Neural cell (in vitro differentiated cells): ENCODE data around the gene CDR2L. TPM values are rescaled to one million over a fixed set of nuclear protein-coding genes. Genes with fewer than 3 reads are reported as not detected.

Source experiments
- H2AFZ ChIP-seq: fragments of 200-600, 300-800 bp; sonication (generic), shearing (Covaris generic); 2 replicates; pipeline ENCODE4 v1.6.0; 2014; ENCODE audit warnings: low read depth, mild to moderate bottlenecking, antibody characterized with exemption, low read length, moderate library complexity
- H3F3A ChIP-seq: fragments of 200-600 bp; shearing (Covaris generic); 2 replicates; pipeline ENCODE4 v1.6.1; 2016; ENCODE audit warnings: mild to moderate bottlenecking, moderate library complexity, mixed read lengths, antibody characterized with exemption, low read length; ENCODE audit not compliant: insufficient read depth, poor library complexity, severe bottlenecking
- H3K27ac ChIP-seq: fragments of 200-600, 300-800 bp; sonication (generic), shearing (Covaris generic); 2 replicates; pipeline ENCODE4 v1.5.1; 2014; ENCODE audit warnings: mild to moderate bottlenecking, low read length, moderate library complexity
- H3K27me3 ChIP-seq: fragments of 300-800, 200-600 bp; sonication (generic), shearing (Covaris generic); 2 replicates; pipeline ENCODE4 v1.6.0; 2014; ENCODE audit warnings: mild to moderate bottlenecking, low read depth, low read length, moderate library complexity; ENCODE audit not compliant: insufficient read depth
- H3K36me3 ChIP-seq: fragments of 300-800, 200-600 bp; sonication (generic), shearing (Covaris generic); 2 replicates; pipeline ENCODE4 v1.5.1; 2014; ENCODE audit warnings: mild to moderate bottlenecking, antibody characterized with exemption, low read length, moderate library complexity; ENCODE audit not compliant: insufficient read depth
- H3K4me2 ChIP-seq: fragments of 300-800, 200-600 bp; sonication (generic), shearing (Covaris generic); 2 replicates; pipeline ENCODE4 v1.6.0; 2014; ENCODE audit warnings: mild to moderate bottlenecking, low read length
- H3K4me3 ChIP-seq: fragments of 300-800, 200-600 bp; sonication (generic), shearing (Covaris generic); 2 replicates; pipeline ENCODE4 v1.5.1; 2014; ENCODE audit warnings: mild to moderate bottlenecking, low read length, moderate library complexity
- H3K79me2 ChIP-seq: fragments of 200-600 bp; shearing (Covaris generic); replicated peaks from 2 replicates; pipeline ENCODE4 v1.6.0; 2014; ENCODE audit warnings: mild to moderate bottlenecking, low read length, moderate library complexity; ENCODE audit not compliant: insufficient read depth
- H3K9ac ChIP-seq: fragments of 300-800, 200-600 bp; sonication (generic), shearing (Covaris generic); 2 replicates; pipeline ENCODE4 v1.6.1; 2016; ENCODE audit warnings: mild to moderate bottlenecking, low read length, mixed read lengths
- H3K9me2 ChIP-seq: fragments of 200-600 bp; shearing (Covaris generic); 2 replicates; pipeline ENCODE4 v1.6.1; 2016; ENCODE audit warnings: mild to moderate bottlenecking, low read length, mixed read lengths; ENCODE audit not compliant: insufficient read depth
- H3K9me3 ChIP-seq: fragments of 200-600, 300-800 bp; sonication (generic), shearing (Covaris generic); 2 replicates; pipeline ENCODE4 v1.6.1; 2016; ENCODE audit warnings: mild to moderate bottlenecking, mixed run types, low read length, moderate library complexity, mixed read lengths
- H4K20me1 ChIP-seq: fragments of 200-600 bp; shearing (Covaris generic); 2 replicates; pipeline ENCODE4 v1.6.1; 2016; ENCODE audit warnings: mild to moderate bottlenecking, mixed run types; ENCODE audit not compliant: insufficient read depth
- CTCF ChIP-seq: fragments of 450-650 bp; IDR thresholded peaks from 2 replicates; pipeline ENCODE4 v1.5.1; 2014; ENCODE audit warnings: antibody characterized with exemption, mild to moderate bottlenecking, moderate library complexity; ENCODE audit not compliant: poor library complexity, severe bottlenecking
- EP300 ChIP-seq: fragments of 450-650 bp; conservative IDR thresholded peaks from 2 replicates; pipeline ENCODE4 v1.6.1; 2014; ENCODE audit warnings: antibody characterized with exemption, mild to moderate bottlenecking, moderate library complexity; ENCODE audit not compliant: poor library complexity, severe bottlenecking
- EZH2 ChIP-seq: fragments of 200-600, 300-800 bp; shearing (Covaris generic), sonication (generic); IDR thresholded peaks from 2 replicates; pipeline ENCODE4 v1.6.1; 2014; ENCODE audit warnings: antibody characterized with exemption, low read length, borderline replicate concordance, mild to moderate bottlenecking; ENCODE audit not compliant: insufficient read depth, poor library complexity, severe bottlenecking
- MXI1 ChIP-seq: fragments of 450-650 bp; conservative IDR thresholded peaks from 2 replicates; pipeline ENCODE4 v1.6.1; 2014; ENCODE audit warnings: antibody characterized with exemption, mild to moderate bottlenecking; ENCODE audit not compliant: poor library complexity, severe bottlenecking
- POLR2AphosphoS5 ChIP-seq: IDR thresholded peaks from 2 replicates; pipeline ENCODE4 v1.6.1; 2012
- RAD21 ChIP-seq: fragments of 450-650 bp; conservative IDR thresholded peaks from 2 replicates; pipeline ENCODE4 v1.6.1; 2014; ENCODE audit warnings: antibody characterized with exemption, mild to moderate bottlenecking, moderate library complexity
- REST ChIP-seq: IDR thresholded peaks from 2 replicates; pipeline ENCODE4 v1.6.1; 2012; ENCODE audit warnings: borderline replicate concordance
- SMC3 ChIP-seq: fragments of 450-650 bp; conservative IDR thresholded peaks from 2 replicates; pipeline ENCODE4 v1.6.1; 2014; ENCODE audit warnings: antibody characterized with exemption, mild to moderate bottlenecking, moderate library complexity; ENCODE audit not compliant: poor library complexity
- TAF1 ChIP-seq: IDR thresholded peaks from 2 replicates; pipeline ENCODE4 v1.6.1; 2012; ENCODE audit warnings: low read depth
- polyA plus RNA-seq: library from polyadenylated mRNA; depleted of rRNA; stranded (reverse); fragments of >200 nt; gene quantifications from 2 replicates; pipeline ENCODE4 v1.2.3, GENCODE V29; 2014

Gene CDR2L
- polyA plus RNA-seq, 1 donor from 2014 or later = 8.1 TPM

GRCh38 chr17:75034236-75034908 is 46.9 kb downstream of the CDR2L start:
- Histone ChIP-seq H3K36me3 (no peaks in the 10 kb centered on the region), H4K20me1 (no peaks in the 10 kb centered on the region), H3F3A (no peaks in the 10 kb centered on the region), H2AFZ (peak overlapping the region; percentile 77), H3K4me3 (peak overlapping the region; percentile 81), H3K9me3 (peaks cover 6% of the 10 kb centered on the region), H3K79me2 (no peaks in the 10 kb centered on the region), H3K9ac (peak overlapping the region; percentile 96), H3K27me3 (no peaks in the 10 kb centered on the region), H3K4me2 (peak overlapping the region; percentile 53), H3K9me2 (no peaks in the 10 kb centered on the region), H3K27ac (peak overlapping the region; percentile 95)
- TF ChIP-seq RAD21 (no peak), MXI1 (peak; percentile 82), CTCF (peak; percentile 60), EZH2 (no peak), TAF1 (peak; percentile 8), POLR2AphosphoS5 (peak; percentile 20), EP300 (no peak), SMC3 (peak; percentile 44), REST (peak; percentile 9)

- Histone ChIP-seq H3K27ac (no peak overlapping the region), H3K4me3 (no peak overlapping the region), H3K27me3 (no peaks in the 10 kb centered on the region), H3K4me2 (no peak overlapping the region), H3K9me3 (no peaks in the 10 kb centered on the region), H2AFZ (no peak overlapping the region), H3K9ac (no peak overlapping the region), H4K20me1 (no peaks in the 10 kb centered on the region), H3K79me2 (no peaks in the 10 kb centered on the region), H3K36me3 (peaks cover 6% of the 10 kb centered on the region), H3F3A (no peaks in the 10 kb centered on the region), H3K9me2 (no peaks in the 10 kb centered on the region)
- TF ChIP-seq MXI1 (no peak), REST (no peak), EP300 (no peak), CTCF (no peak), POLR2AphosphoS5 (no peak), TAF1 (no peak), RAD21 (no peak), EZH2 (no peak), SMC3 (no peak)
Observed at GRCh38 chr17:75036643-75037268, 49.3 kb downstream of the CDR2L start.
